Activated naive CD4-positive, alpha-beta T cell treated with anti-CD3 and anti-CD28 coated beads, Interleukin-2, amount 10 ng/mL, durations not matched to agents 7 days and 5 days (primary cell): ENCODE measurements around the gene C16orf82.

Source experiments
- CTCF ChIA-PET: fragments of 350-600 bp; sonication (Branson Sonifier 250); formaldehyde crosslinking; loops from one replicate; lab custom pipeline; 2021; ENCODE audit warnings: antibody characterized with exemption; lab: Charles Lee
- DNase-seq: peaks from one replicate; pipeline ENCODE4 v3.0.0-alpha.2; 2020
- H3K27ac Mint-ChIP-seq: one replicate; pipeline ENCODE4 v1.8.0; 2021; ENCODE audit warnings: mild to moderate bottlenecking, moderate library complexity, mixed read lengths
- H3K27me3 Mint-ChIP-seq: one replicate; pipeline ENCODE4 v1.8.0; 2021; ENCODE audit warnings: mild to moderate bottlenecking, mixed read lengths
- H3K36me3 Mint-ChIP-seq: one replicate; pipeline ENCODE4 v1.8.0; 2021; ENCODE audit warnings: mixed read lengths
- H3K4me1 Mint-ChIP-seq: one replicate; pipeline ENCODE4 v1.8.0; 2021; ENCODE audit warnings: mixed read lengths
- H3K4me3 Mint-ChIP-seq: one replicate; pipeline ENCODE4 v1.8.0; 2021; ENCODE audit warnings: mild to moderate bottlenecking, moderate library complexity, mixed read lengths
- H3K9me3 Mint-ChIP-seq: one replicate; pipeline ENCODE4 v1.8.0; 2021; ENCODE audit warnings: mixed read lengths

C16orf82 gene

DNA sequence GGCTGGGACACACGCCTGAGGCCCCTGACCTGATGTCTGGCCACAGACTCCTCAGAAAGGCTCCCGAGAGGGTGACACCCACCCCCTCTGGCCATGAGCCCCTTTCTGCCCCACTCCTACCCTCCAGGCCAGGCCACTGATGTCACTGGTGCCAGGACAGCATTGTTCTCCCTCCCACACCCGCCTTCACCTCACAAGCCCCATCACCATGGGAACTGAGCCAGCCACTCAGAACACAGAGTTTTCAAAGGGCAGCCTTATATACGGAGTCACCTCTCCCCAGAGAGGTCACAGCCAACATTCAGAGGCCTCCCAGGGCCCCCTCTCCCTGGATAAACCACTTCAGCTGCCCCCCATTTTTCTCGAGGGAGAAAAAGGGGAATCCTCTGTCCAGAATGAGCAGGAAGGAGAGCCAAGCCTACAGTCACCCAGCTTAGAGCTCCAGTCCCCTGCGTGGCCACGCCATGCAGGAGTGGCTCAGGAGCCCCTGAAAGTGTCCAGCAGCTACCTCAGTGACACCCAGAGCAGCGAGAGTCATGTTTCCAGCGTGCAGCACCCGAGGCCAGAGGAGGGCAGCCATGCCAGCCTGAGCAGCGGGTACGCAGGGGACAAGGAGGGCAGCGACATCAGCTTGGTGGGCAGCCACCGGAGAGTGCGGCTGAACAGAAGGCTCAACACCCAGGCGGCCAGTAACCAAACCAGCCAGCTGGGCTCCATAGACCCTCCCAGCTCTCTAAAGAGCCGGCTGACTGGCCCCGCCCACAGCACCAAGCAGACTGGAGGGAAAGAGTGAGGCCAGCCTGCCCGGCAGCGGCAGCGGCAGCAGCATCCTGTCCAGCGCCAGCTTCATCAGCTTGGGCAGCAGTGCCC, at the start of gene C16orf82:
TSS of gene C16orf82 (plus strand) at position 260 of the 870 bp plus-strand sequence.
- no peak within 1 kb of the TSS for H3K27ac Mint-ChIP-seq
- no peaks in the 10 kb centered on the region for H3K36me3 Mint-ChIP-seq
- no peaks in the 10 kb centered on the region for H3K9me3 Mint-ChIP-seq
- H3K4me3 Mint-ChIP-seq: no peak within 1 kb of the TSS
- no peak for DNase-seq
- H3K4me1 Mint-ChIP-seq: no peaks in the 10 kb centered on the region
- CTCF ChIA-PET: no interaction called here
- H3K27me3 Mint-ChIP-seq: peaks cover 29% of the 10 kb centered on the region

- H3K36me3 Mint-ChIP-seq: no peaks in the 10 kb centered on the region
- H3K9me3 Mint-ChIP-seq: no peaks in the 10 kb centered on the region
- no peak overlapping the region for H3K4me3 Mint-ChIP-seq
- H3K27ac Mint-ChIP-seq: no peak overlapping the region
- no peak for DNase-seq
- H3K27me3 Mint-ChIP-seq: peaks cover 16% of the 10 kb centered on the region
- CTCF ChIA-PET: no interaction called here
- no peaks in the 10 kb centered on the region for H3K4me1 Mint-ChIP-seq
Observed at GRCh38 chr16:27020031-27020430, 46.7 kb upstream of the C16orf82 start.

DNA sequence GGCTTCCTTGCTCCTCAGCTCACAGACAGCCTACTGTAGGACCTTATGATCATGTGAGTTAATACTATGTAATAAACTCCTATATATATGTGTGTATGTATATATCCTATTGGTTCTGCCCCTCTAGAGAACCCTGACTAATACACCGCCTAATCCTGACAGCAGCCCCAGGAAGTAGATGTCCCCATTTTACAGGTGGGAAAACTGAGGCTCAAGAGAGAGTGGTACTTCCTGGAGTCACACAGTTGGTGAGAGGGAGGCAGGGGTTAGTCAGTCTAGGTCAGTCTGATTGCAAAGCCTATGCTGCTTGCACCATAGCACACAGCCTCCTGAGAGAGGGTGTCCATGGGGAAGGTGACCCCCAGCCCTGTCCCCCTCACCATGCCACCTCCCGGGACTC, 42.7 kb upstream of the C16orf82 start:
- CTCF ChIA-PET: no interaction called here
- no peak overlapping the region for H3K27ac Mint-ChIP-seq
- H3K4me3 Mint-ChIP-seq: no peak overlapping the region
- H3K27me3 Mint-ChIP-seq: peaks cover 10% of the 10 kb centered on the region
- H3K9me3 Mint-ChIP-seq: no peaks in the 10 kb centered on the region
- H3K4me1 Mint-ChIP-seq: no peaks in the 10 kb centered on the region
- H3K36me3 Mint-ChIP-seq: no peaks in the 10 kb centered on the region
- no peak for DNase-seq

GRCh38 chr16:27025581-27025980, 41.1 kb upstream of the C16orf82 start:
- H3K27me3 Mint-ChIP-seq: peaks cover 5% of the 10 kb centered on the region
- no peaks in the 10 kb centered on the region for H3K4me1 Mint-ChIP-seq
- no peak overlapping the region for H3K27ac Mint-ChIP-seq
- no peaks in the 10 kb centered on the region for H3K36me3 Mint-ChIP-seq
- no peak for DNase-seq
- CTCF ChIA-PET: no interaction called here
- H3K9me3 Mint-ChIP-seq: no peaks in the 10 kb centered on the region
- H3K4me3 Mint-ChIP-seq: no peak overlapping the region

- Mint-ChIP-seq H3K27ac (no peak overlapping the region), H3K4me1 (no peaks in the 10 kb centered on the region), H3K36me3 (no peaks in the 10 kb centered on the region), H3K27me3 (no peaks in the 10 kb centered on the region), H3K9me3 (no peaks in the 10 kb centered on the region), H3K4me3 (no peak overlapping the region)
- DNase-seq: no peak
- CTCF ChIA-PET: no interaction called here
Observed at GRCh38 chr16:27027971-27028370, 38.8 kb upstream of the C16orf82 start.

- no peak for DNase-seq
- H3K4me1 Mint-ChIP-seq: no peaks in the 10 kb centered on the region
- no peak overlapping the region for H3K27ac Mint-ChIP-seq
- no peak overlapping the region for H3K4me3 Mint-ChIP-seq
- CTCF ChIA-PET: no interaction called here
- H3K9me3 Mint-ChIP-seq: no peaks in the 10 kb centered on the region
- H3K36me3 Mint-ChIP-seq: no peaks in the 10 kb centered on the region
- H3K27me3 Mint-ChIP-seq: no peaks in the 10 kb centered on the region
Observed at GRCh38 chr16:27028591-27029110, 38.1 kb upstream of the C16orf82 start.

DNA sequence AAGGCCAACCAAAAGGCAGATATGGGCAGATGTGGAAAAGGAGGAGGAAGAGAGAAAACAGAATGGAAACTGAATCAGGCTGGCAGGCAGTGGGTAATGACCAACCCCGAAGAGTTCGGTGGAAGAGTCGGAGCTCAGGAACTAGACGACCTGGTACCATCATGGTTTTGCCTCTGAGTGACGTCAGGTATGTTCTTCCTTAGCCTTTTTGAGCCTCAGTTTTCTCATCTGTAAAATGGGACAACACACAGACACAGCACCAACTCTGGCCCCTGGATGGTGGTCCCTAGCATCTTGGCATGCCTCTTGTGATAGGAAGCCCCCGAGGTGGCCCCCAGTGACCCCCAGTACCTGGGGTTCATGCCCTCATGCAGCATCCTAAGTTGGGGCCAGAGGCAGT, 37.2 kb upstream of the C16orf82 start:
- CTCF ChIA-PET: no interaction called here
- Mint-ChIP-seq H3K9me3 (no peaks in the 10 kb centered on the region), H3K27ac (no peak overlapping the region), H3K27me3 (peaks cover 4% of the 10 kb centered on the region), H3K4me1 (no peaks in the 10 kb centered on the region), H3K4me3 (no peak overlapping the region), H3K36me3 (no peaks in the 10 kb centered on the region)
- no peak for DNase-seq

- H3K4me1 Mint-ChIP-seq: no peaks in the 10 kb centered on the region
- no peak overlapping the region for H3K4me3 Mint-ChIP-seq
- H3K27me3 Mint-ChIP-seq: peaks cover 15% of the 10 kb centered on the region
- CTCF ChIA-PET: no interaction called here
- no peak overlapping the region for H3K27ac Mint-ChIP-seq
- H3K36me3 Mint-ChIP-seq: no peaks in the 10 kb centered on the region
- no peaks in the 10 kb centered on the region for H3K9me3 Mint-ChIP-seq
- no peak for DNase-seq
Observed at GRCh38 chr16:27033281-27033979, 33.3 kb upstream of the C16orf82 start.

DNA sequence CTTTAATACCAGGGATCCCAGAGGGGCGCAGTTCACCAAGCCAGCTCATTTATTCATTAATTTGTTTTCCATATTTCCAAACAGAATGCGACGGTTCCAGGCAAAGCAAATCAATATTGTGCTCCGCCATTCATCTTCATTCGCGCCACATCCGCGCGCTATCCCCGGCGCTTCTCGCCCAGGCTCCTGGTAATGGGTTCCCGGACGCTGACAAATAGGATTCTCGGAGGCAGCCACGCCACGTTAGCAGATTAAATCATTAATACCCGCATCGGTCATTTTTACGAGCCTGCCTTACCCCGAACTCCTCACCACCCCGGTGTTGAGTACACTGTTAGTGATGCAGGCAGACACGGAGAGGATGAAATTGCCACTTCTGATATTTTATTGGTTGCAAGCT, 26.0 kb upstream of the C16orf82 start:
- DNase-seq: no peak
- CTCF ChIA-PET: no interaction called here
- H3K27ac Mint-ChIP-seq: no peak overlapping the region
- H3K27me3 Mint-ChIP-seq: peaks cover 7% of the 10 kb centered on the region
- no peaks in the 10 kb centered on the region for H3K4me1 Mint-ChIP-seq
- no peak overlapping the region for H3K4me3 Mint-ChIP-seq
- no peaks in the 10 kb centered on the region for H3K9me3 Mint-ChIP-seq
- H3K36me3 Mint-ChIP-seq: no peaks in the 10 kb centered on the region

DNA sequence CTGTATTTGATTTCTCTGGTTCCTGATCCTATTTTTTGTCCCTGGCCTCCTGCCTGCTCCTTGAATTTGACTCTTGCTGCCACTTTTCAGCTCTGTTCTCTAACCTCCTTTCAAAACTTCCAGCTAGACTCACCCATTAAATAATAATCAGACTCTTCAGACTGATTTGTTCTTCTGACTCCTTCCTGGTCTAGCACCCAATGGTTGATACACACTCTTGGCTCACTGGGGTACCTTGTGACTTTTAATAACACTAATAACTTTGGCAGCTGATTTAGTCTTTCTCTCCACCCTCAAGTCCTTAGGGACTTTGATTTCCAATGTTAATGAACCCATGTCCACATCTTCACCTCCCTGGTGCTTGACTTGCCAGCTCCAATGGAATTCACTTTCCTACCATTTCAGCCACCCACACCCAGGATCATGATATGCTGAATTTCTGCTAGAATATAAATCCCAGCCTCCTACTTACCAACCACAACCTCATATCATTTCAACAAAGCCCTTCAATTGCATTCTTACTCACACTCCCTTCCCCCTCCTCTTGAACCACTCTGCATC, 19.7 kb upstream of the C16orf82 start:
- no peak overlapping the region for H3K4me3 Mint-ChIP-seq
- CTCF ChIA-PET: no interaction called here
- H3K4me1 Mint-ChIP-seq: no peaks in the 10 kb centered on the region
- DNase-seq: no peak
- H3K27me3 Mint-ChIP-seq: no peaks in the 10 kb centered on the region
- no peaks in the 10 kb centered on the region for H3K36me3 Mint-ChIP-seq
- H3K27ac Mint-ChIP-seq: no peak overlapping the region
- no peaks in the 10 kb centered on the region for H3K9me3 Mint-ChIP-seq

DNA sequence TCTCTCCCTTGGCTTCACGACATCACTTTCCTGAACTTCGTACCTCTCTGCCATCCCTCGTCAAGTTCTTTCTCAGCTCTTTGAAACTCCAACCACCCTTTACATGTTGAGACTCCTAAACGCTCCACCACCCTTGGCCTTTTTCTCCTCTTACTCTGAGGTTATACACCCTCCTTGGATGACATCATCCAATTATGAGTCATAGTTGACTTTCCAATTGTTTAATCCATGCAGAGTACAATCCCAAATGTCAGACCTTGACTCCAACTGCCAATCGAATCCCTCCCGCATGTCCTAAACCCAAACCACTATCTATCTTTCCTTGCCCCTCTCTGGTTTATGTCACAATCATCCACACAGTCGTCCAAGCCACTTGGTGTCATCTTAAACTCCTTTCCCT, 18.4 kb upstream of the C16orf82 start:
- Mint-ChIP-seq H3K4me3 (no peak overlapping the region), H3K4me1 (no peaks in the 10 kb centered on the region), H3K27ac (no peak overlapping the region), H3K9me3 (no peaks in the 10 kb centered on the region), H3K27me3 (no peaks in the 10 kb centered on the region), H3K36me3 (no peaks in the 10 kb centered on the region)
- no peak for DNase-seq
- CTCF ChIA-PET: no interaction called here

DNA sequence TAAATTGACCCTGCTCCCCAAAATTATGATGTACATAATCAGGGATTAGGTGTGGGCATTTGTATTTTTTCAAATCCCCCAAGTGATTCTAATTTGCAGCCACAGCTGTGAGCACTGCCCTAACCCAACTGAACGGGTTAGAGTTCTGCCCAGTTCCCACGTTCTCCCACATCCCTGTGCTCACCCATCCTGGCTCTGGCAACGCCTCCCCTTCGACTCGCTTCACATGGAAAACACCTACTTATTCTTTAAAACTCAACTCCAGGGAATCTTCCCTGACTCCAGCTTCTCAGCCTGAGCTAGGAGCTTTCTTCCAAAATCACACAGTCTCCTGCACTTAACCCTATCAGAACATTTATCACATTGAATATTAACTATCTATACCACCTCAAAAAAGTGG, 17.6 kb upstream of the C16orf82 start:
- Mint-ChIP-seq H3K27me3 (no peaks in the 10 kb centered on the region), H3K36me3 (no peaks in the 10 kb centered on the region), H3K9me3 (no peaks in the 10 kb centered on the region), H3K27ac (no peak overlapping the region), H3K4me3 (no peak overlapping the region), H3K4me1 (no peaks in the 10 kb centered on the region)
- no peak for DNase-seq
- CTCF ChIA-PET: no interaction called here

GRCh38 chr16:27052007-27052406, 14.7 kb upstream of the C16orf82 start:
- no peak overlapping the region for H3K27ac Mint-ChIP-seq
- H3K4me3 Mint-ChIP-seq: no peak overlapping the region
- no peaks in the 10 kb centered on the region for H3K27me3 Mint-ChIP-seq
- DNase-seq: no peak
- CTCF ChIA-PET: no interaction called here
- H3K4me1 Mint-ChIP-seq: no peaks in the 10 kb centered on the region
- H3K9me3 Mint-ChIP-seq: no peaks in the 10 kb centered on the region
- H3K36me3 Mint-ChIP-seq: no peaks in the 10 kb centered on the region

DNA sequence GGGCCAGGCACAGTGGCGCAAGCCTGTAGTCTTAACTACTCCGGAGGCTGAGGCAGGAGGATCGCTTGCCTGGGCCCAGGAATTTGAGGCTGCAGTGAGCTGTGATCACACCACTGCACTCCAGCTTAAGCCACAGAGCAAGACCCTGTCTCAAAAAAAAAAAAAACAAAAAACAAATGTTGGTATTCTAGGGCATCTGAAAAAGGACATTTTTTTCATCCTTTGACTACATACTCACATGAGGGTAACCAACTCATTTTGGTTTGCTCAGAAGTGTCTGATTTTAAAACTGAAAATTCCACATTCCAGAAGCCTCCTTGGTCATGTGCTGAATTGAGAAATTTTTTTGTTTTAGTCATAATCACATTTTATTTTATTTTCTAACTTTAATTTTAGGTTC, 12.7 kb upstream of the C16orf82 start:
- no peaks in the 10 kb centered on the region for H3K4me1 Mint-ChIP-seq
- no peak for DNase-seq
- no peaks in the 10 kb centered on the region for H3K9me3 Mint-ChIP-seq
- no peak overlapping the region for H3K27ac Mint-ChIP-seq
- H3K4me3 Mint-ChIP-seq: no peak overlapping the region
- no peaks in the 10 kb centered on the region for H3K27me3 Mint-ChIP-seq
- CTCF ChIA-PET: no interaction called here
- H3K36me3 Mint-ChIP-seq: no peaks in the 10 kb centered on the region

DNA sequence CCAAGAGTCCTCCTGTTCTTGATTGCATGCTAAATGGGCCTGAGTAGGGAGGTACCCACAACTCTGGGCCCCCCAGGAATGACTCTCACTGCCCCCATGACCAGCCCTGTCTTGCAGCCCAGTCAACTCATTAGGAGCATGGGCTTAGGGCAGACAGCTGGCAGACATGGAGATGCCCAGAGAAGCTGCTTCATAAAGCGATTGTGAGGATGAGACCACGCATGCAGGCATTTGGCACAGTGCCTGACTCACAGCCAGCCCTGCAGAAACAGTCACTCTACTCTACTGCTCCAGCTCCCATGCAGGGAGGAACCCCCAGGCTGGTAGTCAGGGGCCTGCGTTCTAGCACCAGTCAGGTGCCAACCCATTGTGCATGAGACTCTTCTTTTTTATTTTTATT, 8.4 kb upstream of the C16orf82 start:
- Mint-ChIP-seq H3K36me3 (no peaks in the 10 kb centered on the region), H3K27ac (no peak overlapping the region), H3K9me3 (no peaks in the 10 kb centered on the region), H3K27me3 (peaks cover 7% of the 10 kb centered on the region), H3K4me1 (no peaks in the 10 kb centered on the region), H3K4me3 (no peak overlapping the region)
- CTCF ChIA-PET: no interaction called here
- no peak for DNase-seq
